ENCODE data around the gene VIPAS39.

VIPAS39 gene

DNA sequence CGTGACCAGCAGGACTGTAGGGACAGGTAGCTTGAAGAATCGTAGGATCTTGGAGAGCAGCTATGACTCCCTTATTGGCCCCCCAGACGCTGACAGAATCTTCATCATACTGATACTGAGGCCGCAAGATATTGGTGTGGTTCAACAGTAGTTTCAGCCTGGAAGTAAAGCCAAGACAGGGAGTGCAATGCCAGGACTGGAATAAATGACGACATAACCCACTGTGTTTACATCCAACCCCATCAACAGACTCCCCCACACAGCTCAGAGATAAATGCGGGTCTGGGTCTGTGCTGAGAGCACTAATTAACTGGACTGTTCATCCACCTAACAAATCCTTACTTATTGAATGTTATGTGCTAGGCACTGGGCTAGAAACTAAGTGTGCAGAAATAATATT is 50.7 kb downstream of the VIPAS39 start:
- TF ChIP-seq, protein P1, sequence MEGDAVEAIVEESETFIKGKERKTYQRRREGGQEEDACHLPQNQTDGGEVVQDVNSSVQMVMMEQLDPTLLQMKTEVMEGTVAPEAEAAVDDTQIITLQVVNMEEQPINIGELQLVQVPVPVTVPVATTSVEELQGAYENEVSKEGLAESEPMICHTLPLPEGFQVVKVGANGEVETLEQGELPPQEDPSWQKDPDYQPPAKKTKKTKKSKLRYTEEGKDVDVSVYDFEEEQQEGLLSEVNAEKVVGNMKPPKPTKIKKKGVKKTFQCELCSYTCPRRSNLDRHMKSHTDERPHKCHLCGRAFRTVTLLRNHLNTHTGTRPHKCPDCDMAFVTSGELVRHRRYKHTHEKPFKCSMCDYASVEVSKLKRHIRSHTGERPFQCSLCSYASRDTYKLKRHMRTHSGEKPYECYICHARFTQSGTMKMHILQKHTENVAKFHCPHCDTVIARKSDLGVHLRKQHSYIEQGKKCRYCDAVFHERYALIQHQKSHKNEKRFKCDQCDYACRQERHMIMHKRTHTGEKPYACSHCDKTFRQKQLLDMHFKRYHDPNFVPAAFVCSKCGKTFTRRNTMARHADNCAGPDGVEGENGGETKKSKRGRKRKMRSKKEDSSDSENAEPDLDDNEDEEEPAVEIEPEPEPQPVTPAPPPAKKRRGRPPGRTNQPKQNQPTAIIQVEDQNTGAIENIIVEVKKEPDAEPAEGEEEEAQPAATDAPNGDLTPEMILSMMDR (IDR thresholded peaks at IDR 0.05; ENCODE audit: borderline replicate concordance, insufficient read depth, low read depth, low read length), result no peak
- H3K4me3 ChIP-seq (ENCODE audit: low read depth, low read length), result no peak overlapping the region

DNA sequence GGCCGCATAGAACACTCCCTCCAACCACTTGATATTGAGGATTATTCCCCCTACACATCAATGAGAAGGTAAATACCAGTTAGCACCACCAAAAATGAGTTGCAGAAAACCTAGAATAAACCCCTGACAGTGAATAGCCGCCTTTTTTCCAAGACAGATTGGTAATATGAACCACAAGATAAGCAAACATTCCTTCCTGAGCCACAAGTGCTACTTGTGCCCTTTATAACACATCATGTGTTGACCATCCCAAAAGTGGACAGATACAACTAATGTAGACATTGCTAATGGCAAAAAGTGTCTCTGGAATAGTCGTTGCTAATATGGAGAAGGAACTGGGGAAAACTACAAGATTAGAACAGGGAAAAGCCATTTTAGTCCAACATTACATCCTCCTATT is 51.3 kb downstream of the VIPAS39 start:
- TF ChIP-seq, protein P1 (IDR thresholded peaks at IDR 0.05; ENCODE audit: borderline replicate concordance, insufficient read depth, low read depth, low read length), result no peak
- H3K4me3 ChIP-seq (ENCODE audit: low read depth, low read length), result no peak overlapping the region

DNA sequence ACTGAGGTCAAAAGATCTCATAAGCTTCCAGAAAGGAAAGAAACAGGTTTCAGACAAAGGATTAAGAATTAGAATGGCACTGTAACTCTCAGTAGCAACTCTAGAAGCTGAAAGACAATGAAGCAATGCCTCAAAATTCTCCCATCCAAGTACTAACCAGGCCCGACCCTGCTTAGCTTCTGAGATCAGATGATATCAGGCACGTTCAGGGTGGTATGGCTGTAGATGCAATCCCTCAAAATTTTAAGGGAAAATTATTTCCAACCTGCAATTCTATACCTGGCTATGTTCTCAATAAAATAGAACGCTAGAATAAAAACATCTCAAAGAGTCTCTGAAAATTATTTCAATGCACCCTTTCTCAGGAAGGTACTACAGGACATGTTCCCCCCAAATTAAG is 53.6 kb downstream of the VIPAS39 start:
- H3K4me3 ChIP-seq (ENCODE audit: low read depth, low read length), result no peak overlapping the region
- TF ChIP-seq, protein P1 (IDR thresholded peaks at IDR 0.05; ENCODE audit: borderline replicate concordance, insufficient read depth, low read depth, low read length), result no peak

DNA sequence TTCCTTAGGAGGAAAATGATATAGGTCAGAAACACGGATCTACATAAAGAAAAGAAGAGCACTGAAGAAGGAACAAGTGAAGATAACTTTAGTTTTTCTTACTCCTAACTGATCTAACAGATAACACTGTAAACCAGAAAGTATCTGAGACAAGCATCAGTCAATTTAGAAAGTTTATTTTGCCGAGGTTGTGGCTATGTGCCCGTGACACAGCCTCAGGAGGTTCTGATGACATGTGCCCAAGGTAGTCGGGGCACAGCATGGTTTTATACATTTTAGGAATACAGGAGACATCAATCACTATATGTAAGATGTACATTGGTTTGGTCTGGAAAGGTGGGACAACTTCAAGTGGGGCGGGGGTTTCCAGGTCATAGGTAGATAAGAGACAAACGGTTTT is 57.2 kb downstream of the VIPAS39 start:
- TF ChIP-seq, protein P1 (IDR thresholded peaks at IDR 0.05; ENCODE audit: borderline replicate concordance, insufficient read depth, low read depth, low read length), result no peak
- H3K4me3 ChIP-seq (ENCODE audit: low read depth, low read length), result no peak overlapping the region

DNA sequence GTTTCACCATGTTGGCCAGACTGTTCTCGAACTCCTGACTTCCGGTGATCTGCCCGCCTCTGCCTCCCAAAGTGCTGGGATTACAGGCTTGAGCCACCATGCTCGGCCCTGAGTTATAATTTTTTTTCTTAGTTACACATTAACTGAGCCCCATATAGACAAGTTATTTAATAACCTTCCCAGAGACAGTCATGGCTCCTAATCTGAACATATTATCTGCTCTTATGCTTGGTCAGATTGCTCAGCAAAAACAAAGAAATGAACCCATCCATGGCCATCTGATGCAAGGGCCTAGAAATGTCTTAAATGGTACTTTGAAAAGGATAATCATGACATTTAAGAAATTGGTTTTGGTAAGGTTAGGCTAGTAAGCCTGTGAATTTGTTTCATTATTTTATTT is 67.2 kb downstream of the VIPAS39 start:
- TF ChIP-seq, protein P1 (IDR thresholded peaks at IDR 0.05; ENCODE audit: borderline replicate concordance, insufficient read depth, low read depth, low read length), result no peak
- no peak overlapping the region for H3K4me3 ChIP-seq (ENCODE audit: low read depth, low read length)

DNA sequence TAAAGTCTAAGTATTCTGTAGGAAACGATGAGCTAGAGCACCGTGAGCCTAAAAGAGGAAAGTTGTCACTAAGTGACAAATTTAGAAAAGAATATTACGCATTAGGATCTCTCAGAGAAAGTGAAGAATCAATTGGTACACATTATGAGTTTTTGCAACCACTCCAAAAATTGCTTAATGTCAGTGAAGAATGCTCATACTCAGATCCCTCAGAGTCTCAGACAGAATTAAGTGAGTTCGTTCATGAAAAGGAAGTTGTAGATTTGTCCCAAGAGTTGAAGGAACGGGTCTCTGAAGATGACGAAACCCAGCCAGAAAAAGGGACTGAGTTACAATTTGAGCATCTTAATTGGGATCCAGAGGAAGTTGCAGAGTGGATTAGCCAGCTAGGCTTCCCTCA is 78.7 kb downstream of the VIPAS39 start:
- H3K4me3 ChIP-seq (ENCODE audit: low read depth, low read length), result no peak overlapping the region
- TF ChIP-seq, protein P1 (IDR thresholded peaks at IDR 0.05; ENCODE audit: borderline replicate concordance, insufficient read depth, low read depth, low read length), result no peak

DNA sequence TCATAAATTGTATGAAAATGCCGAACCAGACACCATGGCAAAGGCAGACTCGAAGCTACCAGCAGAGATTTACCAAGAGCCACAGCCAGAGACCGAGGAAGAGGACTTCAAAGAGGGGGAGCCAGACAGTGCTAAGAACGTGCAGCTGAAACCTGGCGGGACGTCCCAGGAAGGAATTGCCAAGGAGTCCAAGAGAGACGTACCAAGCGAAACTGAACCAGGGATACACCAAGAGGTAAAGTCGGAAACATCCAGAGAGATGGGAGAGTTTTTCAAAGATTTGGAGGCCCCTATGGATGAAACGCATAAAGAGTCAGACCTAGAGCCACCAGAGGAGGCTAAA is 79.9 kb downstream of the VIPAS39 start:
- peak overlapping the region; percentile 81 for H3K4me3 ChIP-seq (ENCODE audit: low read depth, low read length)
- TF ChIP-seq, protein P1 (IDR thresholded peaks at IDR 0.05; ENCODE audit: borderline replicate concordance, insufficient read depth, low read depth, low read length), result no peak

All from GM12875 (cell line).